Transverse colon (tissue), 3 donors: ENCODE results near the gene KLHDC10.
"Not testable (repeated sequence)": the region's sequence is repeated elsewhere in the genome, so short reads cannot be mapped to it uniquely, and the experiment has no call there.

Source experiments
- CTCF ChIP-seq, 5 experiments: fragments of 200-600 bp in 3 of 5; fragments of 450-650 bp in 2 of 5; sonication (generic) in 3 of 5; IDR thresholded peaks; 1 replicate in 2 of 5; 2 replicates in 3 of 5; pipeline ENCODE4 v1.5.1; 2016 to 2017; ENCODE audit warnings: antibody characterized with exemption in 5 of 5, inconsistent platforms in 3 of 5, mild to moderate bottlenecking in 2 of 5, moderate library complexity in 1 of 5
- EP300 ChIP-seq: sonication (generic); formaldehyde crosslinking; IDR thresholded peaks from one replicate; pipeline ENCODE4 v1.6.1; 2017; ENCODE audit warnings: antibody characterized with exemption, low read depth
- POLR2A ChIP-seq: fragments of 450-650 bp; IDR thresholded peaks from one replicate; pipeline ENCODE4 v1.6.1; 2016; ENCODE audit warnings: antibody characterized with exemption, mild to moderate bottlenecking, moderate library complexity

GRCh38 chr7:130064580-130064926 lies 5.8 kb upstream of the KLHDC10 start:
- not testable (repeated sequence) for TF ChIP-seq EP300; CTCF (IDR thresholded peaks at IDR 0.05); POLR2A
